ENCODE data around the gene ATRN. TPM values are rescaled to one million over a fixed set of nuclear protein-coding genes. Genes with fewer than 3 reads are reported as not detected.

Gene ATRN
- total RNA-seq, 1 donor from 2014 or later = 30.6 TPM

DNA sequence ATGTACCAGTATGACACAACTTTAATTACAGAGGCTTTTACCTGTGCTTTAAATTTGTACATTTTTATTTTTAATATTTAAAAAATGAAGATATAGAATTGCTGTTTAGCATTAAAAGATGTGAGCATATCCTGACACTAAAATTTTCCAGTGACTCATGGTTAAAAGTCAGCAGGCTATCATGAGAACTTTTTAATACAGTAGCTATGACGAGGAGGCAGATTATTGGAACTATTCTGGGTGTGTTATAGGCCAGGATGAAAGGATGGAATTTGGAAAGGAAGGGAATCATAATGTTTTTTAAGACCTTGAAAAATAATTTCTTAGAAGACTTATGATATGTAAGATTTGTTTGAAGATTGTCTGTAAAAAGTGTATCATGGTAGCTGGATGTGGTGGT, 101.3 kb downstream of the ATRN start:
- Histone ChIP-seq H3K36me3 (ENCODE audit: control insufficient read depth, insufficient read depth, low read length) (no peaks in the 10 kb centered on the region), H3K27me3 (ENCODE audit: control insufficient read depth, insufficient read depth, low read length) (no peaks in the 10 kb centered on the region), H3K4me3 (ENCODE audit: low read depth, low read length) (no peak overlapping the region)
- TF ChIP-seq, protein P1, sequence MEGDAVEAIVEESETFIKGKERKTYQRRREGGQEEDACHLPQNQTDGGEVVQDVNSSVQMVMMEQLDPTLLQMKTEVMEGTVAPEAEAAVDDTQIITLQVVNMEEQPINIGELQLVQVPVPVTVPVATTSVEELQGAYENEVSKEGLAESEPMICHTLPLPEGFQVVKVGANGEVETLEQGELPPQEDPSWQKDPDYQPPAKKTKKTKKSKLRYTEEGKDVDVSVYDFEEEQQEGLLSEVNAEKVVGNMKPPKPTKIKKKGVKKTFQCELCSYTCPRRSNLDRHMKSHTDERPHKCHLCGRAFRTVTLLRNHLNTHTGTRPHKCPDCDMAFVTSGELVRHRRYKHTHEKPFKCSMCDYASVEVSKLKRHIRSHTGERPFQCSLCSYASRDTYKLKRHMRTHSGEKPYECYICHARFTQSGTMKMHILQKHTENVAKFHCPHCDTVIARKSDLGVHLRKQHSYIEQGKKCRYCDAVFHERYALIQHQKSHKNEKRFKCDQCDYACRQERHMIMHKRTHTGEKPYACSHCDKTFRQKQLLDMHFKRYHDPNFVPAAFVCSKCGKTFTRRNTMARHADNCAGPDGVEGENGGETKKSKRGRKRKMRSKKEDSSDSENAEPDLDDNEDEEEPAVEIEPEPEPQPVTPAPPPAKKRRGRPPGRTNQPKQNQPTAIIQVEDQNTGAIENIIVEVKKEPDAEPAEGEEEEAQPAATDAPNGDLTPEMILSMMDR (IDR thresholded peaks at IDR 0.05; ENCODE audit: insufficient read depth, low read length, poor library complexity, severe bottlenecking) = no peak
- DNase-seq (ENCODE audit: low read depth) = no peak

DNA sequence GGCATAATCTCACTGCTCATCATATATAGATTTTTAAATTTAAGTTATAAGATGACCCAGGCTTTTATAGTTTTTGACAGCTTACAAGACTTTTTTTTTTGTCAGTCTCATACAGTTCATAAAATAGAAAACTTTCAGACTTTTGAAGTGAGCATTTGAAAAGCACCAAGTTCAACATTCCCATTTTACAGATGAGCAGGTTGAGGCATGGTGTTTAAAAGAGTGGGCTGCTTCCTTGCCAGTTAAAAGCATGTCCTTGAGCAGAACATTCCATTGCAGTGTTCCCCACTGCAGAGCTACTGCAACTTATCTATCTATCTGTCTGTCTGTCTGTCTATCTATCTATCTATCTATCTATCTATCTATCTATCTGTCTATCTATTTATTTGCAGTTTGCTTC, 105.5 kb downstream of the ATRN start:
- Histone ChIP-seq H3K36me3 (ENCODE audit: control insufficient read depth, insufficient read depth, low read length) (no peaks in the 10 kb centered on the region), H3K4me3 (ENCODE audit: low read depth, low read length) (no peak overlapping the region), H3K27me3 (ENCODE audit: control insufficient read depth, insufficient read depth, low read length) (no peaks in the 10 kb centered on the region)
- TF ChIP-seq, protein P1 (IDR thresholded peaks at IDR 0.05; ENCODE audit: insufficient read depth, low read length, poor library complexity, severe bottlenecking) = no peak
- DNase-seq (ENCODE audit: low read depth) = no peak

DNA sequence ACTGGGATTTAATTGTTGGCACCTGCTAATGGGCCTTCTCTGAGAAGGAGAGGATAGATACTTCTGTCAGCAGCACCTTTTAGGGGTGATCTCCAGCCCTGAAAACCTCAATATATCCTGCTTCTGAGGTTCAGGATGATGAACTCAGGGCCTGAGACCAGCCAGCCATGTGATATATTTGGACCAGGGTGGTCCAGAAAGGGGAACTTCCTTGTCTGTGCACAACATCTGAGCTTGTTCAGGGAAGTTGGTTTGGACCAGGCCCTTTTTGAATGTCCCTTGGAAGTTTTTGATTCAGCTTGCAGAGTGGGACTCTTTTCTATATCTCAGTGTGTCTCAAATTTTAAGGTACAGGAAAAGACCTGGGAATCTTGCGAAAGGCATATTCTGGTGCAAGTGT, 106.5 kb downstream of the ATRN start:
- H3K36me3 ChIP-seq (ENCODE audit: control insufficient read depth, insufficient read depth, low read length) = no peaks in the 10 kb centered on the region
- no peak for DNase-seq (ENCODE audit: low read depth)
- H3K27me3 ChIP-seq (ENCODE audit: control insufficient read depth, insufficient read depth, low read length) = no peaks in the 10 kb centered on the region
- TF ChIP-seq, protein P1 (IDR thresholded peaks at IDR 0.05; ENCODE audit: insufficient read depth, low read length, poor library complexity, severe bottlenecking) = no peak
- no peak overlapping the region for H3K4me3 ChIP-seq (ENCODE audit: low read depth, low read length)

DNA sequence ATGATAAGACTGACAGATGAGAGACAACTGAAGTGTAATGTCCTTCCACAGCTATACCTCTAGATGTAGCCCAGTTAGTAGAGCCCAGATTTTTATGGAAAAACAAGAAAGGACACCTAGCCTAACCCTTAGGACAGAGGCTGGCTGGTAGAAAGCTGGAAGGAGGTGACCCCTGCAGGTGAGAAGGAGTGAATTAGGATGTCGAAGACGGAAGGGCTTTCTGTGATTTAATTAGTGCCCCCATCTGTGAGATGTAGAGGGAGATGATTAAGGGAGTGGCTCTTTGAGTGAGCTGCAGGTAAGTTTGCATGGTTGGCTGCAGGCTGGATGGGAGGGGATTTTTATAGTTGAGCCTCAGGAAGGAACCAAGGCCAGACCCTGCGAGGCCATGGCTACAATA, 109.6 kb downstream of the ATRN start:
- H3K4me3 ChIP-seq (ENCODE audit: low read depth, low read length) = no peak overlapping the region
- H3K27me3 ChIP-seq (ENCODE audit: control insufficient read depth, insufficient read depth, low read length) = no peaks in the 10 kb centered on the region
- TF ChIP-seq, protein P1 (IDR thresholded peaks at IDR 0.05; ENCODE audit: insufficient read depth, low read length, poor library complexity, severe bottlenecking) = no peak
- peaks cover 4% of the 10 kb centered on the region for H3K36me3 ChIP-seq (ENCODE audit: control insufficient read depth, insufficient read depth, low read length)
- no peak for DNase-seq (ENCODE audit: low read depth)

DNA sequence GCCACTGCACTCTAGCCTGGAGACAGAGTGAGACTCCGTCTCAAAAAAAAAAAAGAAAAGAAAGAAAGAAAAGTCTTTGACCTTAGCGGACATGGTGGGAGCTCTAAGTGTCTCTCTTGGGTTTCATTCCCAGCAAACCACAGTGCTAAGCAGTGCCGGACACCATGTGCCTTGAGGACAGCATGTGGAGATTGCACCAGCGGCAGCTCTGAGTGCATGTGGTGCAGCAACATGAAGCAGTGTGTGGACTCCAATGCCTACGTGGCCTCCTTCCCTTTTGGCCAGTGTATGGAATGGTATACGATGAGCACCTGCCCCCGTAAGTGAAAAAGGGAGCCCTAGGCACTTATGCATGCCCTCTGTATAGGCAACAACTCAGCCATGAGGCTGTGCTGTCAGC, 112.9 kb downstream of the ATRN start:
- TF ChIP-seq, protein P1 (IDR thresholded peaks at IDR 0.05; ENCODE audit: insufficient read depth, low read length, poor library complexity, severe bottlenecking) = no peak
- H3K36me3 ChIP-seq (ENCODE audit: control insufficient read depth, insufficient read depth, low read length) = peaks cover 4% of the 10 kb centered on the region

DNA sequence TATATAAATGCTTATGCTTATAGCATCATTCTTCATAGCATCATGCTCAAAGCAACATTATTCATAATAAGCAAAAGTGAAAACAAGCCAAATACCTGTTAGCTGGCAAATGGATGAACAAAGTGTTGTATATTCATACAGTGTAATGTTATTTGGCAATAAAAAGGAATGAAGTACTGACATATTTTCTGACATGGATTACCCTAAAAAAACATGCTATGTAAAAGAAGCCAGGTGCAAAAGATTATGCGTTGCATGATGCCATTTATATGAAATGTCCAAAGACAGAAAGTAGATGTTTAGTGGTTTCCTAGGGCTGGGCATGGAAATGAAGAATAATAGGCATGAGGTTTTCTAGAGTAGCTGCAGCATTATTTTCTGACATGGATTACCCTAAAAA, 115.3 kb downstream of the ATRN start:
- Histone ChIP-seq H3K4me3 (ENCODE audit: low read depth, low read length) (no peak overlapping the region), H3K36me3 (ENCODE audit: control insufficient read depth, insufficient read depth, low read length) (peaks cover 4% of the 10 kb centered on the region), H3K27me3 (ENCODE audit: control insufficient read depth, insufficient read depth, low read length) (no peaks in the 10 kb centered on the region)
- TF ChIP-seq, protein P1 (IDR thresholded peaks at IDR 0.05; ENCODE audit: insufficient read depth, low read length, poor library complexity, severe bottlenecking) = no peak
- DNase-seq (ENCODE audit: low read depth) = no peak

More for the DNA sequence above, 112.9 kb downstream of the ATRN start:
- DNase-seq (ENCODE audit: low read depth) = no peak
- no peaks in the 10 kb centered on the region for H3K27me3 ChIP-seq (ENCODE audit: control insufficient read depth, insufficient read depth, low read length)
- no peak overlapping the region for H3K4me3 ChIP-seq (ENCODE audit: low read depth, low read length)

All from kidney epithelial cell (primary cell).